ENCODE measurements around the gene FGFR3. TPM values are rescaled to one million over a fixed set of nuclear protein-coding genes. Genes with fewer than 3 reads are reported as not detected.

FGFR3 gene
- total RNA-seq, 2 experiments from 2014 or later: not detected

DNA sequence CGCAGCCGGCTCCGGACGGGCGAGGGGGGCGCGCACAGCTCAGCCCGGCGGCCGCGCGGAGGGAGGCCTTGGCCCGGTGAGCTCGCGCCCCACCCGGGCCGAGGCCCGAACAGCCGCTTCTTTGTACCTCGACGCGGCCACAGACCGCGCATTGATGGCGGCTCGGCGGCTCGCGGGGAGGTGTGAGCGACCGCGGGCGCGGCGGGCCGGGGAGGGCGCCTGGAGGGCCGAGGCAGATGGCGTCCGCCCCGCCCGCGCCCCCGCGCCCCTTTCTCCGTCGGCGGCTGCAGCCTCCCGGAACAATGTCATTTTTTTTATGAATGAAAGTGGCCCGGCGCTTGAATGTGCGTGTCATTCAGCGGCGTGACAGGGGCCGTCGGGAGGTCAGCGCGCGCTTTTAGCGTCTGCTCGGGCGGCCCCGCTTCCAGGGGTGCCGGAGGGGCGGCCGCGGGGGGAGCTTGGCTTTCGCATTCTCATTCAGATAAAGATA lies 1.8 kb downstream of the FGFR3 start:
- no peak for DNase-seq (ENCODE audit: low spot score)
- no peaks in the 10 kb centered on the region for H3K36me3 ChIP-seq (ENCODE audit: insufficient read depth, low read length)
- no peaks in the 10 kb centered on the region for H3K9me3 ChIP-seq (ENCODE audit: low read length)
- H3K9me2 ChIP-seq (ENCODE audit: insufficient read depth, low read length): no peaks in the 10 kb centered on the region
- ChIA-PET CTCF (ENCODE audit: unreplicated experiment) (no interaction called here), POLR2A (no interaction called here)
- TF ChIP-seq EZH2phosphoT487 (IDR thresholded peaks at IDR 0.05; ENCODE audit: borderline replicate concordance, low read depth, low read length) (no peak), CTCF (conservative IDR thresholded peaks at IDR 0.05; ENCODE audit: low read length) (no peak)
- H3K79me2 ChIP-seq (ENCODE audit: insufficient read depth, low read depth, low read length): no peaks in the 10 kb centered on the region
- no peaks in the 10 kb centered on the region for H4K20me1 ChIP-seq (ENCODE audit: insufficient read depth, low read length)
- H2AFZ ChIP-seq (ENCODE audit: low read length): no peak overlapping the region
- H3K4me2 ChIP-seq (ENCODE audit: low read length): no peak overlapping the region
- intact Hi-C loops (cut with micrococcal nuclease; ENCODE audit: unreplicated experiment): no loop called here
- no peak overlapping the region for H3K27ac ChIP-seq (ENCODE audit: low read depth, low read length, poor library complexity, severe bottlenecking)
- BruUV-seq (replicated peaks): no TSS peak
- no peak overlapping the region for H3K4me3 ChIP-seq (ENCODE audit: low read depth, low read length, poor library complexity, severe bottlenecking)
- no peaks in the 10 kb centered on the region for H3K4me1 ChIP-seq (ENCODE audit: insufficient read depth, low read length, poor library complexity, severe bottlenecking)

DNA sequence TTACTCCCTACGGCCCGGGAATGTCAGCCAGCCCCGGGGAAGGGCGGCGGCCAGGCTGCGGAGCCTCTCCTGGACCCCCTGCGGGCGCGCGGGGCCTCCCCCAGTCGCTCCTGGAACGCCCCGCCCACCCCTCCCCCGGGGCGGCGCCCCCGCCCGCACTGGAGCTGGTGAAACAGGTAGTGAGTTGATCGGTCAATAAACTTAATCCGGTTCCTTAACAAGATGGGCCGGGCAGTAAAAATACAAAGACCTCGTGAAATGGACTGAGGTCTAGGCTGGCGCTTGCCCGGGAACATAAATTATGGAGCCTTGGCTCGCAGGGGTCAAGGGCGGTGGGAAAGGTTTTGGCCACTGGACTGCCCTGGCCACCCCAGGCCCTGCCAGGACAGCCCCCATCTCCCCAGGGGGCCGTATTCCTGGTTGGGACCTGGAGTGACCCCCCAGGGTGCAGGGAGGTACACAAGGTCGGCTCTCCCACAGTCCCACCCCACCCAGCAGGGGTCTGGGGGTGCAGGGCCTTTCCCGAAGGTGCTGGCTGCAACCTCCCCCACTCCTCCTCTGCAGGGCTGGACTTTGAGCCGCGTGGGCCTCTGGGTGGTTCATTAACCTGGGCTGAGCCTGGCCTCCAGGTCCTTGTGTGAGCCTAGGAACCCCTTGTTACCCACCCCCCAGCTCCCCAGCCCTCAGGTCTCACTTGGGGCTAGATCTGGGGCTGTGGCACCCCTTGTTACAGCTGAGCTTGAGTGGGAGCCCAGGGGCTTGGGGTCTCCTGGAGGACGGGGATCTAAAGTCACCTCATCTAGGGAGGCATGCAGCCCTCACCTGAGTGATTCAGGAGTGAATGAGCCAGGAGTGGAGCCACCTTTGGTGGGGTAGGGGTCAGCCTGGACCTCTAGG lies 2.5 kb downstream of the FGFR3 start:
- CTCF ChIA-PET (ENCODE audit: unreplicated experiment): no interaction called here
- POLR2A ChIA-PET: no interaction called here
- no peaks in the 10 kb centered on the region for H4K20me1 ChIP-seq (ENCODE audit: insufficient read depth, low read length)
- intact Hi-C loops (cut with micrococcal nuclease; ENCODE audit: unreplicated experiment): no loop called here
- H3K9me3 ChIP-seq (ENCODE audit: low read length): no peaks in the 10 kb centered on the region
- DNase-seq (ENCODE audit: low spot score): no peak
- H3K4me1 ChIP-seq (ENCODE audit: insufficient read depth, low read length, poor library complexity, severe bottlenecking): no peaks in the 10 kb centered on the region
- H3K4me2 ChIP-seq (ENCODE audit: low read length): no peak overlapping the region
- H3K36me3 ChIP-seq (ENCODE audit: insufficient read depth, low read length): no peaks in the 10 kb centered on the region
- no peak overlapping the region for H3K27ac ChIP-seq (ENCODE audit: low read depth, low read length, poor library complexity, severe bottlenecking)
- no peaks in the 10 kb centered on the region for H3K79me2 ChIP-seq (ENCODE audit: insufficient read depth, low read depth, low read length)
- no peak overlapping the region for H2AFZ ChIP-seq (ENCODE audit: low read length)
- no peaks in the 10 kb centered on the region for H3K9me2 ChIP-seq (ENCODE audit: insufficient read depth, low read length)
- TF ChIP-seq EZH2phosphoT487 (IDR thresholded peaks at IDR 0.05; ENCODE audit: borderline replicate concordance, low read depth, low read length): no peak
- no peak for TF ChIP-seq CTCF (conservative IDR thresholded peaks at IDR 0.05; ENCODE audit: low read length)
- no peak overlapping the region for H3K4me3 ChIP-seq (ENCODE audit: low read depth, low read length, poor library complexity, severe bottlenecking)
- BruUV-seq (replicated peaks): no TSS peak

All from OCI-LY7 (cell line).